OCI-LY7 (cell line): Measurements from ENCODE around the gene ZNF341. TPM values are rescaled to one million over a fixed set of nuclear protein-coding genes. Genes with fewer than 3 reads are reported as not detected.

ENCODE experiments used
- BruUV-seq: library from RNA; stranded (reverse); fragments of 400-500 nt; replicated peaks from 2 replicates; lab custom pipeline; 2021; lab: Mats Ljungman, UMichigan
- CTCF ChIA-PET: fragments of 300-600 bp; sonication (Branson Sonifier 250); formaldehyde crosslinking; loops from one replicate; lab custom pipeline; 2022; ENCODE audit warnings: antibody characterized with exemption; ENCODE audit not compliant: unreplicated experiment; lab: Charles Lee
- POLR2A ChIA-PET: fragments of 300-600 bp; sonication (Branson Sonifier 250); formaldehyde crosslinking; loops from one replicate; lab custom pipeline; 2022; ENCODE audit warnings: antibody characterized with exemption; lab: Charles Lee
- DNase-seq: peaks from one replicate; pipeline ENCODE4 v3.0.0-alpha.2; 2015; ENCODE audit warnings: low spot score
- H2AFZ ChIP-seq: fragments of 200-600 bp; sonication (generic), shearing (Covaris generic); 2 replicates; pipeline ENCODE4 v1.6.1; 2014; ENCODE audit warnings: mild to moderate bottlenecking, antibody characterized with exemption, low read length, moderate library complexity
- H3K27ac ChIP-seq: fragments of 200-600 bp; sonication (generic); 2 replicates; pipeline ENCODE4 v1.5.1; 2014; ENCODE audit warnings: mixed run types, low read depth, mild to moderate bottlenecking, moderate library complexity, low read length, inconsistent platforms; ENCODE audit not compliant: poor library complexity, severe bottlenecking
- H3K36me3 ChIP-seq: fragments of 200-600 bp; sonication (generic); 2 replicates; pipeline ENCODE4 v1.6.1; 2014; ENCODE audit warnings: mild to moderate bottlenecking, antibody characterized with exemption, low read length, moderate library complexity, mixed read lengths; ENCODE audit not compliant: insufficient read depth
- H3K4me1 ChIP-seq: fragments of 200-600 bp; sonication (generic); 2 replicates; pipeline ENCODE4 v1.5.1; 2014; ENCODE audit warnings: mild to moderate bottlenecking, low read length; ENCODE audit not compliant: insufficient read depth, poor library complexity, severe bottlenecking
- H3K4me2 ChIP-seq: fragments of 200-600 bp; sonication (generic); 2 replicates; pipeline ENCODE4 v1.6.1; 2014; ENCODE audit warnings: mild to moderate bottlenecking, low read length
- H3K4me3 ChIP-seq: fragments of 200-600 bp; sonication (generic); 2 replicates; pipeline ENCODE4 v1.5.1; 2014; ENCODE audit warnings: mild to moderate bottlenecking, low read depth, low read length; ENCODE audit not compliant: poor library complexity, severe bottlenecking
- H3K79me2 ChIP-seq: fragments of 200-600 bp; sonication (generic); 2 replicates; pipeline ENCODE4 v1.6.1; 2016; ENCODE audit warnings: low read depth, mild to moderate bottlenecking, low read length, moderate library complexity, mixed read lengths; ENCODE audit not compliant: insufficient read depth
- H3K9me2 ChIP-seq: fragments of 200-600 bp; sonication (generic); 2 replicates; pipeline ENCODE4 v1.6.1; 2016; ENCODE audit warnings: mild to moderate bottlenecking, low read length, mixed read lengths; ENCODE audit not compliant: insufficient read depth
- H3K9me3 ChIP-seq: fragments of 200-600 bp; sonication (generic); 2 replicates; pipeline ENCODE4 v1.6.1; 2014; ENCODE audit warnings: mild to moderate bottlenecking, mixed run types, low read length, mixed read lengths
- H4K20me1 ChIP-seq: fragments of 200-600 bp; sonication (generic); 2 replicates; pipeline ENCODE4 v1.6.1; 2014; ENCODE audit warnings: mild to moderate bottlenecking, antibody characterized with exemption, low read length, moderate library complexity, mixed read lengths; ENCODE audit not compliant: insufficient read depth
- CTCF ChIP-seq: fragments of 200-600 bp; sonication (generic); conservative IDR thresholded peaks from 2 replicates; pipeline ENCODE4 v1.5.1; 2014; ENCODE audit warnings: mild to moderate bottlenecking, antibody characterized with exemption, low read length, moderate library complexity, mixed read lengths
- EZH2phosphoT487 ChIP-seq: fragments of 200-600 bp; sonication (generic); IDR thresholded peaks from 2 replicates; pipeline ENCODE4 v1.6.1; 2018; ENCODE audit warnings: low read depth, borderline replicate concordance, mild to moderate bottlenecking, mixed run types, antibody characterized with exemption, low read length, moderate library complexity, mixed read lengths
- intact Hi-C: fragments of 100-400 bp; cut with micrococcal nuclease; formaldehyde crosslinking; loops from one replicate; pipeline ENCODE4 v1.10.0; 2022; ENCODE audit not compliant: unreplicated experiment
- total RNA-seq, 2 experiments: library from RNA; depleted of rRNA in 1 of 2; stranded (reverse); fragments of >200 nt in 1 of 2; shearing (Covaris generic) in 1 of 2; gene quantifications; 2 replicates each; pipeline ENCODE4 v1.2.3, GENCODE V29; 2014 to 2022

The ZNF341 gene
- total RNA-seq, 2 experiments from 2014 or later: 3.2 to 7.7 TPM

DNA sequence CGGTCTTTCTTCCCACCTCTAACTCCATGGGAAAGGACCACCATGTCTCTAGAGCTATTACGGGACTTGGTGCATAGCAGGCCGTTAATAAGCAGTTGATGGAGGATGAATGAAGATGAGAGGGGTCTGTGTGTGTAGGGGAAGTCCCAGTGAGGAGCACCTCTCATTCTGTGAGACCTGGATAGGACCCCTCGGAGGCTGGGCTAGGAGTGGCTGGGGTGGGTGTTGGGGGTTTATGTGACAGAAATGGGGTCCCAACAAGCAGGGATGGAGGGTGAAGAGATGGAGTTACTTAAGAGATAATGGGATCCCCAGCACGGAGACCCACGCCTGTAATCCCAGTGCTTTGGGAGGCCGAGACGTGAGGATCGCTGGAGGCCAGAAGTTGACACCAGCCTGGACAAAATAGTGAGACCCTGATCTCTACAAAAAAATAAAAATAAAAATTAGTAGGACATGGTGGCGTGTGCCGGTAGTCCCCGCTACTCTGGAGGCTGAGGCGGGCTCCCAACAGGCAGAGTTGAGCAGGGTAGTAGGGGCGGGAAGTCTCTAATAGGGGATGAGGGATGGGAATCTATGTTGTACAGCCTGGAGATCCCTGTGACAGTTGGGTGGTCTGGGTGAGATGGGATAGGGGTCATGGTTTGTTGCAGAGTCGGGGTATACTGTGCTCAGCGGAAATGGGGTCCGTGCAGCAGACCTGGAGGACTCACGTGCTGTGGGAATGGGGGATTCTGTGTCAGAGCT lies 677 bp upstream of the ZNF341 start:
- Histone ChIP-seq H3K4me3 (peak overlapping the region; percentile 59), H3K36me3 (no peaks in the 10 kb centered on the region; the same call in 1 of the 2 replicates), H3K4me1 (peaks cover 30% of the 10 kb centered on the region), H3K9me3 (peaks cover 2% of the 10 kb centered on the region; the same call in 1 of the 2 replicates), H4K20me1 (no peaks in the 10 kb centered on the region), H3K27ac (peak overlapping the region; percentile 55), H3K79me2 (no peaks in the 10 kb centered on the region; the same call in 1 of the 2 replicates), H2AFZ (peak overlapping the region; percentile 85), H3K4me2 (peak overlapping the region; percentile 70), H3K9me2 (no peaks in the 10 kb centered on the region)
- BruUV-seq: no TSS peak
- ChIA-PET CTCF (interaction anchor here (1.0 kb wide), 1 partner anchor 50 kb away, joined by 4 read pairs; no protein-coding TSS in a partner anchor), POLR2A (no interaction called here)
- no peak for TF ChIP-seq EZH2phosphoT487
- TF ChIP-seq CTCF: no peak
- intact Hi-C loops: loop anchor here (1.0 to 5.0 kb wide), 5 partner anchors 45 to 284 kb away; partner anchors contain the start of genes ACTL10, E2F1 and NECAB3
- DNase-seq: no peak

DNA sequence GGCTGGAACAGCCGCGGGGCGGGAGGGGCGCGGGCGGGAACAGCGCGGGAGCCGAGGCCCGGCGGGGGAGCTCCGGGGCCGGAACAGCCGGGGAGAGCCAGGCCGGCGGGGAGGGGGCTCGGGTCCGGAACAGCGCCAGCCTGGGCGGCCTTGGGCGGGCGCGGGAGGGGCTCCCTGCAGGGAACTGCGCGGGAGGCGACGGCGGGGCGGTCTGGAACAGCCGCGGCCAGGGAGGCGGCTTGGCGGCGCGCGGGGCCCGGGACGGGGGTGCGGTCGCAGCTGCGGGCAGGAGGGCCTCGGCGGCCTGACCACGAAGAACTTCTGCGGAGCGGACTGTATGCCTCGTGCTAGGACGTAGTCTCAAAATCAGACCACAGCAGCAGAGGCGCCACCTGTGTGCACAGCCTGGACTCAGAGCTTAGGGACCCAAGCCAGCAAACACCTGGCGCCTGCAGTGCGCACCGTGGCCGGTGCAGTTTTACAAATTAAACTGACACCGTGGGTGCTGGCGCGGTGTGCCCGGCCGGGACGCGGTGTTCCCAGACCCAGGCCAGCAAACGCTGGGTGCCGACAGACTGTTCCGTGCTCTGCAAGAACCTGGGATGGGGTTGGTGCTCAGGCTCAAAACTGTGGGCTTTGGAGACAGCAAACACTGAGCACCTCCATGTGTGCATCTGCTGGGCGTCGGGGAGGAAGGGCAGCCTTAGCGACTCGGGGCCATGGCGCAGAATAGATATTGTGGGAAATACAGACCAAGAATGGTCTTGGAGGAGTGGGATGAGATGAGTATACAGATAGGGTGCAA lies 572 bp downstream of the ZNF341 start:
- peak overlapping the region; percentile 90 for H3K27ac ChIP-seq
- POLR2A ChIA-PET: interaction anchor here (0.5 to 1.2 kb wide), 8 partner anchors 13 to 770 kb away, joined by 3 to 6 read pairs (median 4); no protein-coding TSS in a partner anchor
- peak overlapping the region; percentile 89 for H3K4me2 ChIP-seq
- H3K4me3 ChIP-seq: peak overlapping the region; percentile 70
- intact Hi-C loops: loop anchor here (1.0 to 5.0 kb wide), 4 partner anchors 46 to 285 kb away; partner anchors contain the start of gene CHMP4B
- BruUV-seq: TSS peak; percentile 56
- peaks cover 12% of the 10 kb centered on the region for H3K9me3 ChIP-seq
- H2AFZ ChIP-seq: peak overlapping the region; percentile 40
- H3K4me1 ChIP-seq: peaks cover 30% of the 10 kb centered on the region
- no peaks in the 10 kb centered on the region for H3K9me2 ChIP-seq
- TF ChIP-seq CTCF (peak; percentile 30; the same call in 1 of the 2 replicates), EZH2phosphoT487 (no peak)
- peak; percentile 93 for DNase-seq
- H4K20me1 ChIP-seq: no peaks in the 10 kb centered on the region
- CTCF ChIA-PET: interaction anchor here (1.0 kb wide), 1 partner anchor 51 kb away, joined by 4 read pairs; no protein-coding TSS in a partner anchor
- H3K79me2 ChIP-seq: no peaks in the 10 kb centered on the region; the same call in 1 of the 2 replicates
- peaks cover 4% of the 10 kb centered on the region; the same call in 1 of the 2 replicates for H3K36me3 ChIP-seq
